GM19238 (cell line): ENCODE results near the gene MYH11.
"Not testable (repeated sequence)": the region's sequence is repeated elsewhere in the genome, so short reads cannot be mapped to it uniquely, and the experiment has no call there.

Source experiments
- DNase-seq: peaks from one replicate; pipeline ENCODE4 v3.0.0; 2011; ENCODE audit warnings: low spot score; ENCODE audit not compliant: insufficient read length

MYH11 gene

DNA sequence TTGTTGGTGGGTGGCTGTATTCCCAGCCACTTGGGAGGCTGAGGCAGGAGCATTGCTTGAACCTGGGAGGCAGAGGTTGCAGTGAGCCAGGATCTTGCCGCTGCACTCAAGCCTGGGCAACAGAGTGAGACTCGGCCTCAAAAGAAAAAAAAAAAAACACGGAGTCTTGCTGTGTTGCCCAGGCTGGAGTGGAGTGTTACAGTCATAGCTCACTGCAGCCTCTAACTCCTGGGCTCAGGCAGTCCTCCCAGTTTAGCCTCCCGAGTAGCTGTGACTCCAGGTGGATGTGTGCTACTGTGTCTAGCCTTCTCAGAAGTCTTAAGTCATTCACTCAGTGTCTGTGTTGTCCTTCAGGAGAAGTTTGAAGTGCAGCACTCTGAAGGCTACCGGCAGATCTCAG, 179.4 kb downstream of the MYH11 start:
- no peak for DNase-seq

GRCh38 chr16:15676506-15676905, 180.3 kb downstream of the MYH11 start:
- DNase-seq = no peak

GRCh38 chr16:15674571-15674970, 182.3 kb downstream of the MYH11 start:
- no peak for DNase-seq

- no peak for DNase-seq
Observed at GRCh38 chr16:15672514-15673167, 184.2 kb downstream of the MYH11 start.

- not testable (repeated sequence) for DNase-seq
Observed at GRCh38 chr16:15672127-15672513, 184.7 kb downstream of the MYH11 start.

DNA sequence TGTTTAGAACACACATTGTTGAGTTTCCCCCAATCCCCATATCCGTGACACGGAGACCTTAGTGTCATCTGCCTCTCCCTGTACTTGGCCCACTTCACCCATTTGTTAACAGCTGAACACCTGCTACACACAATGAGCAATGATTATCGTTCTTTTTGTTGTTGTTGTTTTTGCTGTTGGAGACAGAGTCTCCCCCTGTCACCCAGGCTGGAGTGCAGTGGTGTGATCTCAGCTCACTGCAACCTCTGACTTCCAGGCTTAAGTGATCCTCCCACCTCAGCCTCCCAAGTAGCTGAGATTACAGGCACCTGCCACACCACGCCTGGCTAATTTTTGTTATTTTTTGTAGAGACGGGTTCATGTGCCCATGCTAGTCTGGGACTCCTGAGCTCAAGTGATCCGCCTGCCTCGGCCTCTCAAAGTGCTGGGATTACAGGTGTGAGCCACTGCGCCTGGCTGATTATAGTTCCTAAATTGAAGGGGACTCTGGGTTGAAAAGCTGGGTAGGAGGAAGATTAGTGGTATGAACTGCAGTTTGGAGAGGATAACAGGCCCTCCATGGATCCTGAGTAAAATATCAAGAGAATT, 185.2 kb downstream of the MYH11 start:
- DNase-seq = no peak

DNA sequence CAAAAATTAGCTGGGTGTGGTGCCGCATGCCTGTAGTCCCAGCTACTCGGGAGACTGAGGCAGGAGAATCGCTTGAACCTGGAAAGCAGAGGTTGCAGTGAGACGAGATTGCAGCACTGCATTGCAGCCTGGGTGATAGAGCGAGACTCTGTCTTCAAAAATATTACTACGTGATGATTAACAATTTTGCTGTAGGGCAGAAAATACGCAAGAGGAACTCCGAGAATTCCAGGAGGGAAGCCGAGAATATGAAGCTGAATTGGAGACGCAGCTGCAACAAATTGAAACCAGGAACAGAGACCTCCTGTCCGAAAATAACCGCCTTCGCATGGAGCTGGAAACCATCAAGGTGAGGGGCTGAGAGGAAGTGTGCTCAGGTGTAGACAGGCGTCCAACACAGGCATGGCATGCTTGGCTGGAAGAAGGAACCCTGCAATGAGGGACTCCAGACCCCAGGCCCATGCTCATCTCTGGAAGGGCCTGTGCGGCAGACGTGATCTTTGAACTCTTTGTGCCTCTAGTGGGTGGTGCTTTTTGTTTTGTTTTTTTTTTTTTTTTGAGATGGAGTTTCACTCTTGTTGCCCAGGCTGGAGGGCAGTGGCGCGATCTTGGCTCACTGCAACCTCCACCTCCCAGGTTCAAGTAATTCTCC, 189.6 kb downstream of the MYH11 start:
- DNase-seq = no peak

GRCh38 chr16:15665107-15665506, 191.7 kb downstream of the MYH11 start:
- DNase-seq = no peak

DNA sequence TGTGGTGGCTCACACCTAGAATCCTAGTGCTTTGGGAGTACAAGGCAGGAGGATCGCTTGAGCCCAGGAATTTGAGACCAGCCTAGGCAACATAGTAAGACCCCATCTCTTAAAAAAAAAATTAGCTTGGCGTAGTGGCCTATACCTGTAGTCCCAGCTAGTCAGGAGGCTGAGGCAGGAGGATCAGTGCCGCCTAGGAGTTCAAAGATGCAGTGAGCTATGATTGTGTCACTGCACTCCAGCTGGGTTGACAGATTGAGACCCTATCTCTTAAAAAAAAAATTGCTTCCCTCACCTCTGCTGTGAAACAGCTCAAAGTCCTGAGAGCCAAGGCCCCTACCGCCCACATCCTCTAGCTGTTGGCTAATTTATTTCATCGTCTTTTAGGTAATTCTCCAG, 196.6 kb downstream of the MYH11 start:
- DNase-seq = no peak

DNA sequence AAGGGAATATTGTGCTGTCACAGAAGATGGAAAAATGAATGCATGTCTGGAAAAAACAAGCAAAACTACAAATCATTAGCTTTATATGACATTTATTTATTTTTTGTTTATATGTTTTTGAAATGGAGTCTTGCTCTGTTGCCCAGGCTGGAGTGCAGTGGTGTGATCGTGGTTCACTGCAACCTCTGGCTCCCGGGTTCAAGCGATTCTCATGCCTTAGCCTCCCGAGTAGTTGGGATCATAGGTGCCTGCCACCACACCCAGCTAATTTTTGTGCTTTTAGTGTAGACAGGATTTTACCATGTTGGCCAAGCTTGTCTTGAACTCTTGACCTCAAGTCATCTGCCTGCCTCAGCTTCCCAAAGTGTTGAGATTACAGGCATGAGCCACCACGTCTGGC, 198.3 kb downstream of the MYH11 start:
- DNase-seq = no peak

DNA sequence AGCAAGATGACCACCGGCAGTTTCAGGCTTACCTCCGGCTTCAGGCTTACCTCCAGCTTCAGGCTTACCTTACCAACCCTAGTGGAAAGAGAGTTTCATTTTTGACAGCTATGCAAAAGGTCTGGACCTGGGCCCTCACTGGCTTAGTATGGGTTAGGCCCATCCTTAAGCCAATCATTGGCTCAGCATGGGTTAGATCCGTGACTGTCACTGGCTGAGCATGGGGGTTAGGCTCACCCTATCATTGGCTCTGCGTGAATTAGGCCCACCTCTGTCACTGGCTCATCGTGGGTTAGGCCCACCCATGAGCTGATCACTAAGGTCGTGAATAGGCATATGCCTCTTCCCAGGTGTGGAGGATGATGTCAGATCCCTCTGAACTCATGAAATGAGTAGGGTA, 198.7 kb downstream of the MYH11 start:
- no peak for DNase-seq

DNA sequence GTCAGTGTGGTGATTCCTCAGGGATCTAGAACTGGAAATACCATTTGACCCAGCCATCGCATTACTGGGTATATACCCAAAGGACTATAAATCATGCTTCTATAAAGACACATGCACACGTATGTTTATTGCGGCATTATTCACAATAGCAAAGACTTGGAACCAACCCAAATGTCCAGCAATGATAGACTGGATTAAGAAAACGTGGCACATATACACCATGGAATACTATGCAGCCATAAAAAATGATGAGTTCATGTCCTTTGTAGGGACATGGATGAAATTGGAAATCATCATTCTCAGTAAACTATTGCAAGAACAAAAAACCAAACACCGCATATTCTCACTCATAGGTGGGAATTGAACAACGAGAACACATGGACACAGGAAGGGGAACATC, 201.3 kb downstream of the MYH11 start:
- DNase-seq = not testable (repeated sequence)

GRCh38 chr16:15654591-15654990, 202.2 kb downstream of the MYH11 start:
- no peak for DNase-seq

DNA sequence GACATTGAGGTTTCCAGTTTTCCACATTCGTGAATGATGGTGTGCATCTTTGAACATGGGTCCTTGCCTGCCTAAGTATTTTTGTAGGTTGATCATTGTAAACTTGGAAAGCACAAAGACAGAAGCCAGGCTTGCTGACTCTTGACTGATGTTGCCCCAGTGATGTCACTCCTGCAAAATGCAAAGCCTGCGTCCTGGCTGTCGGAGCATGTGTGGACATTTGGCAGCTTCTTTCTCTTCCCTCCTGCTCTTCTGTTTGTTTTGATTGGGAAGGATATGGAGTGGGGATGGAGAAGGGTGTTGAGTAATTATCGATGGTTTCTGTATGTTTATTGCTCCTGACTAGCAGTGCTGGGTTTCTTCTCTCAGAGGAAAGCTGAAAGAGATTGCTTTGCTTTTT, 203.6 kb downstream of the MYH11 start:
- no peak for DNase-seq
